Nephron (organoid): ENCODE results near the gene GPR137B.

ENCODE experiments used
- H3K27ac Mint-ChIP-seq, 3 experiments: 2 replicates each; pipeline ENCODE4 v1.8.0; 2020; ENCODE audit warnings: mixed read lengths in 3 of 3, mild to moderate bottlenecking in 2 of 3, moderate library complexity in 1 of 3
- H3K27me3 Mint-ChIP-seq: 2 replicates; pipeline ENCODE4 v1.8.0; 2021; ENCODE audit warnings: low read depth, mild to moderate bottlenecking, moderate library complexity, mixed read lengths
- H3K36me3 Mint-ChIP-seq: 2 replicates; pipeline ENCODE4 v1.8.0; 2020; ENCODE audit warnings: low read depth, mixed read lengths
- H3K4me1 Mint-ChIP-seq: 2 replicates; pipeline ENCODE4 v1.8.0; 2020; ENCODE audit warnings: mixed read lengths
- H3K4me3 Mint-ChIP-seq, 3 experiments: 2 replicates each; pipeline ENCODE4 v1.8.0; 2020; ENCODE audit warnings: mild to moderate bottlenecking in 3 of 3, mixed read lengths in 3 of 3, moderate library complexity in 2 of 3
- H3K9me3 Mint-ChIP-seq: 2 replicates; pipeline ENCODE4 v1.8.0; 2020; ENCODE audit warnings: mixed read lengths
- TF ChIP-seq, protein P1 (sequence below), 3 experiments: fragments of 200-600 bp; sonication (generic); IDR thresholded peaks; one replicate each; pipeline ENCODE4 v1.5.0; 2021; ENCODE audit warnings: antibody characterized with exemption in 3 of 3; ENCODE audit not compliant: unreplicated experiment in 3 of 3

Gene GPR137B

DNA sequence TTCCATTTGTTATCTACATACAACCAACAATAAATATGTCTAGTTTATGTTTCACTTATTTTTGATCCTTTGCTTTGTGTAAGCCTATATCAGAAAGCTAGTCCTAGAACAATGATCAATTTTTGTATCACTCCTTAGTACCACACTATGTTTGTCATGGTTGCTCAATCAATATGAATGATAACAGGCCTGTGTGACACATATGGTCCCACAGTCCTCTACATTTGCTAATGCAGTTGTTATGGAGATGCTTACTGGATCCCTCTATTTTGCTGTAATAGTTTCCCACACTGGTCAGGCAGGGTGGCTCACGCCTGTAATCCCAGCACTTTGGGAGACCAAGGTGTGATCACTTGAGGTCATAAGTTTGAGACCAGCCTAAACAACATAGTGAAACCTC lies 80.3 kb downstream of the GPR137B start:
- Mint-ChIP-seq H3K27me3 (no peaks in the 10 kb centered on the region), H3K4me1 (no peaks in the 10 kb centered on the region), H3K36me3 (no peaks in the 10 kb centered on the region), H3K4me3 (no peak overlapping the region), H3K27ac (no peak overlapping the region), H3K9me3 (no peaks in the 10 kb centered on the region)
- TF ChIP-seq, protein P1, sequence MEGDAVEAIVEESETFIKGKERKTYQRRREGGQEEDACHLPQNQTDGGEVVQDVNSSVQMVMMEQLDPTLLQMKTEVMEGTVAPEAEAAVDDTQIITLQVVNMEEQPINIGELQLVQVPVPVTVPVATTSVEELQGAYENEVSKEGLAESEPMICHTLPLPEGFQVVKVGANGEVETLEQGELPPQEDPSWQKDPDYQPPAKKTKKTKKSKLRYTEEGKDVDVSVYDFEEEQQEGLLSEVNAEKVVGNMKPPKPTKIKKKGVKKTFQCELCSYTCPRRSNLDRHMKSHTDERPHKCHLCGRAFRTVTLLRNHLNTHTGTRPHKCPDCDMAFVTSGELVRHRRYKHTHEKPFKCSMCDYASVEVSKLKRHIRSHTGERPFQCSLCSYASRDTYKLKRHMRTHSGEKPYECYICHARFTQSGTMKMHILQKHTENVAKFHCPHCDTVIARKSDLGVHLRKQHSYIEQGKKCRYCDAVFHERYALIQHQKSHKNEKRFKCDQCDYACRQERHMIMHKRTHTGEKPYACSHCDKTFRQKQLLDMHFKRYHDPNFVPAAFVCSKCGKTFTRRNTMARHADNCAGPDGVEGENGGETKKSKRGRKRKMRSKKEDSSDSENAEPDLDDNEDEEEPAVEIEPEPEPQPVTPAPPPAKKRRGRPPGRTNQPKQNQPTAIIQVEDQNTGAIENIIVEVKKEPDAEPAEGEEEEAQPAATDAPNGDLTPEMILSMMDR (IDR thresholded peaks at IDR 0.05; ENCODE audit: unreplicated experiment in 3 of 3), result no peak

DNA sequence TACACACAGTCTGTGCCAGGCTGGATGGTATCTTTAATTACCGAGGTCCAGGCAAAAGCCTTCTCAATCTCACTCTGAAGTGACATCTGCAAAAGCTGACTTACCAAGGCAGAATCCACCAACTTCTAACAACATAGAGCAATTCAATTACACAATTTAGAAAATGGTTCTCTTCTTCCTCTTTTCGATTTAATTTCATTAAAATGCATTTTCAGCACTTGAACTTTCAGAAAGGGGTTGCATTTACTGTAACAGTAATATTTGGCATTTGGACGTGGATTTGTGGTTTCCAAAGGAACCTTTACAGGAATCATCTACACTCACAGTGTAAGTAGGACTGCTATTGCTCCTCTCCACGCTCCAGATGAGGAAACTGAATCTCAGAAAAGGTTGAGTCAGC lies 86.1 kb downstream of the GPR137B start:
- no peaks in the 10 kb centered on the region for H3K4me1 Mint-ChIP-seq
- H3K36me3 Mint-ChIP-seq, result no peaks in the 10 kb centered on the region
- H3K9me3 Mint-ChIP-seq, result no peaks in the 10 kb centered on the region
- TF ChIP-seq, protein P1 (IDR thresholded peaks at IDR 0.05; ENCODE audit: unreplicated experiment in 3 of 3), result no peak
- no peak overlapping the region for H3K4me3 Mint-ChIP-seq
- no peak overlapping the region for H3K27ac Mint-ChIP-seq
- no peaks in the 10 kb centered on the region for H3K27me3 Mint-ChIP-seq

DNA sequence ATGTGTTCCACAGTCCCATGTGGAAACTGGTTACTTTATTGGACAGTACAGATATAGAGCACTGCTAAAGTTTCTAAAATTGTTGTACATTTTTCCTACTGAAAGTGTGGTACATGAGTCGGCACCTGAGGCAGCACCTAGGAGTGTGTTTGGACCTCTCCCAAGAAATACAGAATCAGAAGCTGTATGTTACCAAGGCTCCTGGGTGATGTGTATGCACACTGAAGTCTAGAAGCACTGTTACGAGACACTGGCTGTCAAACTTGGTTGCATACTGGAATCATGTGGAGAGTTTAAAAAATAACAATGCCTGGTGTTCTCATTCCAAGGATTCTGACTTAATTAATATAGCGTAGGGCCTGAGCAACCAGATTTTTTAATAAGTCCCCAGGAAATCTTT lies 92.8 kb downstream of the GPR137B start:
- H3K27ac Mint-ChIP-seq, result no peak overlapping the region
- H3K36me3 Mint-ChIP-seq, result no peaks in the 10 kb centered on the region
- no peaks in the 10 kb centered on the region for H3K4me1 Mint-ChIP-seq
- H3K9me3 Mint-ChIP-seq, result no peaks in the 10 kb centered on the region
- H3K27me3 Mint-ChIP-seq, result peaks cover 4% of the 10 kb centered on the region
- no peak overlapping the region for H3K4me3 Mint-ChIP-seq
- TF ChIP-seq, protein P1 (IDR thresholded peaks at IDR 0.05; ENCODE audit: unreplicated experiment in 3 of 3), result no peak

DNA sequence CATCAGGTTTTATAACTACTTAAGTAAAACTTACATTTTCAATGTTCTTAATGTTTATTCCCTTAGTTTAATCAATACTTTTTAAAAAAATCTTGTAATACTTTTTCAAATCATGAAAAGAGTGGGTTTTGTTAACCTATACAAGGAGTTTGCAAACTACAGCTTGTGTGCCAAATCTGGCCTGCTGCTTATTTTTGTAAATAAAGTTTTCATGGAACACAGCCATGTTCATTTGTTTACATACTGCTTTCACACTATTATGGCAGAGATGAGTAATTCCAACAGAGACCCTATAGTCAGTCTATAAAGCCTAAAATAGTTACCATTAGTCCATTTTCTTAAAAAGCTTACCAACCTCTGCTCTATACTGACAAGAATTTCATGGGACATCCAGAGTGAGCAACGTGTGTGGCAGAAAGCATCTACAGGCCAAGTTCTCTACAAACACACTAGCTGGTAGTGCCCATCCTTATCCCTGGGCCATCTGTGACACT lies 96.8 kb downstream of the GPR137B start:
- no peaks in the 10 kb centered on the region for H3K4me1 Mint-ChIP-seq
- no peak overlapping the region for H3K4me3 Mint-ChIP-seq
- TF ChIP-seq, protein P1 (IDR thresholded peaks at IDR 0.05; ENCODE audit: unreplicated experiment in 3 of 3), result no peak
- peaks cover 4% of the 10 kb centered on the region for H3K27me3 Mint-ChIP-seq
- no peaks in the 10 kb centered on the region for H3K9me3 Mint-ChIP-seq
- no peak overlapping the region for H3K27ac Mint-ChIP-seq
- H3K36me3 Mint-ChIP-seq, result no peaks in the 10 kb centered on the region

DNA sequence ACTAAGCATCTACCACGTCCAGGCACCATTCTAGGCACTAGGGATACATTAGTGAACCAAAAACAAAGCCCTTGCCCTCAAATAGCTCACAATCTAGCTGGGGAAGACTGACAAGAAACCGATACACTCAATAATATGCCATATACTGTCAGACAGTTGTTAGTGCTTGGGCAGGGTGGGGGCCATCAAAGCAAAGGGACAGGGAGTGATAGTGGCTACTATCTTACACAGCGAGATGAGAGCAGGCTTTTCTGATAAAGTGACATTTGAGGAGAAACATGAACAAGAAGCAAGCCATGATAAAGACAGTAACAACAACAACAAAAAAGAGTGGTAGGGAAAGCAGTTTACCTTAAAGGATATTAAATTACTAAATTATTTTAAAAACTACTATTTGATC lies 98.3 kb downstream of the GPR137B start:
- TF ChIP-seq, protein P1 (IDR thresholded peaks at IDR 0.05; ENCODE audit: unreplicated experiment in 3 of 3), result no peak
- H3K4me1 Mint-ChIP-seq, result no peaks in the 10 kb centered on the region
- no peak overlapping the region for H3K27ac Mint-ChIP-seq
- H3K27me3 Mint-ChIP-seq, result peaks cover 4% of the 10 kb centered on the region
- no peak overlapping the region for H3K4me3 Mint-ChIP-seq
- H3K9me3 Mint-ChIP-seq, result no peaks in the 10 kb centered on the region
- no peaks in the 10 kb centered on the region for H3K36me3 Mint-ChIP-seq

DNA sequence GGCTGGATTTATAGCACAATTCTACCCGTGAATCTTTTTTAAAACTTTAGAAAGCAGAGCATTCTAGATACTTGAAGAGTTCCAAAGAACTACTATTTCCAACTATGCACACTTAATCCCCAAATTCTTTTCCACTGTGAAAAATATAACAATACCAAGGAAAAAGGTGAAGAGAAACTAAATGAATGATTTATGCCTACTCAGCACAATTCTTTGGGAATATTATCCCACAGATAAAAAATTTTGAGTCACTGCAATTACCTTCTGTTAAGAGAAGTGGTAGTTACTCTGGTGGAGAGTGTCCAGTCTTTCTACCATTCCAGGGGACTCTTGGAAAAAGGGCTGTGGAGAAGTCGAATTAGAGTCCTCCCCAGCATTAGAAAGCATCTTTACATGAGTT lies 100.2 kb downstream of the GPR137B start:
- Mint-ChIP-seq H3K27ac (no peak overlapping the region), H3K9me3 (no peaks in the 10 kb centered on the region), H3K4me1 (no peaks in the 10 kb centered on the region), H3K27me3 (peaks cover 4% of the 10 kb centered on the region), H3K36me3 (peaks cover 6% of the 10 kb centered on the region), H3K4me3 (no peak overlapping the region)
- TF ChIP-seq, protein P1 (IDR thresholded peaks at IDR 0.05; ENCODE audit: unreplicated experiment in 3 of 3), result no peak
